H9 (cell line): ENCODE results near the gene SLC28A3. TPM values are rescaled to one million over a fixed set of nuclear protein-coding genes. Genes with fewer than 3 reads are reported as not detected.

Experiments
- DNase-seq: peaks from one replicate; pipeline ENCODE4 v3.0.0-alpha.2; 2017
- H2AFZ ChIP-seq: one replicate; pipeline ENCODE4 v1.6.1; 2013; ENCODE audit warnings: mild to moderate bottlenecking, low read length, control low read depth, moderate library complexity
- H2AK5ac ChIP-seq: 2 replicates; pipeline ENCODE4 v1.6.1; 2013; ENCODE audit warnings: low read length, control low read depth, mixed read lengths; ENCODE audit not compliant: insufficient read length
- H2BK120ac ChIP-seq: one replicate; pipeline ENCODE4 v1.6.1; 2013; ENCODE audit warnings: low read depth, mild to moderate bottlenecking, low read length, control low read depth, inconsistent platforms; ENCODE audit not compliant: poor library complexity, severe bottlenecking
- H2BK12ac ChIP-seq: 2 replicates; pipeline ENCODE4 v1.6.1; 2013; ENCODE audit warnings: low read length, control low read depth, mixed read lengths, low read depth; ENCODE audit not compliant: insufficient read length
- H2BK15ac ChIP-seq: 2 replicates; pipeline ENCODE4 v1.6.1; 2013; ENCODE audit warnings: low read depth, low read length, control low read depth
- H2BK20ac ChIP-seq: one replicate; pipeline ENCODE4 v1.6.1; 2013; ENCODE audit warnings: low read depth, mild to moderate bottlenecking, low read length, control low read depth, inconsistent platforms; ENCODE audit not compliant: poor library complexity, severe bottlenecking
- H2BK5ac ChIP-seq: 2 replicates; pipeline ENCODE4 v1.6.1; 2013; ENCODE audit warnings: low read length, control low read depth, mixed read lengths; ENCODE audit not compliant: insufficient read length
- H3K14ac ChIP-seq: 2 replicates; pipeline ENCODE4 v1.6.1; 2013; ENCODE audit warnings: low read length, control low read depth; ENCODE audit not compliant: insufficient read depth
- H3K18ac ChIP-seq: 2 replicates; pipeline ENCODE4 v1.6.1; 2013; ENCODE audit warnings: low read depth, mild to moderate bottlenecking, mixed read lengths, low read length, control low read depth; ENCODE audit not compliant: insufficient read length
- H3K23ac ChIP-seq: 2 replicates; pipeline ENCODE4 v1.6.1; 2013; ENCODE audit warnings: low read length, control low read depth, mixed read lengths, low read depth; ENCODE audit not compliant: insufficient read length
- H3K23me2 ChIP-seq: 2 replicates; pipeline ENCODE4 v1.6.1; 2013; ENCODE audit warnings: low read depth, mild to moderate bottlenecking, mixed read lengths, low read length, control low read depth; ENCODE audit not compliant: insufficient read length, poor library complexity, severe bottlenecking
- H3K27ac ChIP-seq: 2 replicates; pipeline ENCODE4 v1.5.1; 2013; ENCODE audit warnings: low read length, control low read depth, mixed read lengths, low read depth; ENCODE audit not compliant: insufficient read length
- H3K27me3 ChIP-seq: 2 replicates; pipeline ENCODE4 v1.6.1; 2013; ENCODE audit warnings: low read length, control low read depth, inconsistent platforms; ENCODE audit not compliant: insufficient read depth
- H3K4ac ChIP-seq: 2 replicates; pipeline ENCODE4 v1.6.1; 2013; ENCODE audit warnings: low read depth, mild to moderate bottlenecking, control low read depth, inconsistent platforms, low read length, moderate library complexity
- H3K4me1 ChIP-seq: 2 replicates; pipeline ENCODE4 v1.6.1; 2013; ENCODE audit warnings: low read length, control low read depth, inconsistent platforms; ENCODE audit not compliant: insufficient read depth
- H3K4me2 ChIP-seq: 2 replicates; pipeline ENCODE4 v1.6.1; 2013; ENCODE audit warnings: low read length, control low read depth, mixed read lengths; ENCODE audit not compliant: insufficient read length, insufficient read depth
- H3K56ac ChIP-seq: 2 replicates; pipeline ENCODE4 v1.6.1; 2013; ENCODE audit warnings: low read depth, mild to moderate bottlenecking, mixed read lengths, low read length, control low read depth; ENCODE audit not compliant: insufficient read length
- H3K79me1 ChIP-seq: 2 replicates; pipeline ENCODE4 v1.6.1; 2013; ENCODE audit warnings: low read depth, mild to moderate bottlenecking, moderate library complexity, low read length, control low read depth, inconsistent platforms; ENCODE audit not compliant: insufficient read depth, poor library complexity, severe bottlenecking
- H3K79me2 ChIP-seq: 2 replicates; pipeline ENCODE4 v1.6.1; 2013; ENCODE audit warnings: low read length, control low read depth, inconsistent platforms; ENCODE audit not compliant: insufficient read depth
- H3K9ac ChIP-seq: 2 replicates; pipeline ENCODE4 v1.6.1; 2013; ENCODE audit warnings: low read length, control low read depth, mixed read lengths; ENCODE audit not compliant: insufficient read length; ENCODE audit errors: extremely low read depth
- H3K9me3 ChIP-seq: one replicate; pipeline ENCODE4 v1.6.1; 2013; ENCODE audit warnings: low read depth, low read length, inconsistent platforms; ENCODE audit not compliant: control insufficient read depth
- H3T11ph ChIP-seq: one replicate; pipeline ENCODE4 v1.6.1; 2013; ENCODE audit warnings: mild to moderate bottlenecking, low read length, control low read depth, inconsistent platforms
- H4K20me1 ChIP-seq: one replicate; pipeline ENCODE4 v1.6.1; 2013; ENCODE audit not compliant: control insufficient read depth, insufficient read length, insufficient read depth
- H4K5ac ChIP-seq: 2 replicates; pipeline ENCODE4 v1.6.1; 2013; ENCODE audit warnings: low read depth, mild to moderate bottlenecking, mixed read lengths, low read length, control low read depth; ENCODE audit not compliant: insufficient read length
- H4K8ac ChIP-seq: replicated peaks from 2 replicates; pipeline ENCODE4 v1.6.1; 2013; ENCODE audit warnings: low read length, control low read depth, mixed read lengths, low read depth; ENCODE audit not compliant: insufficient read length
- H4K91ac ChIP-seq: 2 replicates; pipeline ENCODE4 v1.6.1; 2013; ENCODE audit warnings: low read depth, mild to moderate bottlenecking, moderate library complexity, mixed read lengths, low read length, control low read depth; ENCODE audit not compliant: insufficient read length
- H3K27ac Mint-ChIP-seq, 3 experiments: 2 replicates in 2 of 3; 3 replicates in 1 of 3; pipeline ENCODE4 v1.8.0; 2020 to 2021; ENCODE audit warnings: mixed read lengths in 3 of 3, mild to moderate bottlenecking in 1 of 3, moderate library complexity in 1 of 3
- H3K27me3 Mint-ChIP-seq: 2 replicates; pipeline ENCODE4 v1.8.0; 2021; ENCODE audit warnings: low read depth, mild to moderate bottlenecking, moderate library complexity, mixed read lengths
- H3K36me3 Mint-ChIP-seq, 3 experiments: 2 replicates in 2 of 3; 3 replicates in 1 of 3; pipeline ENCODE4 v1.8.0; 2020 to 2021; ENCODE audit warnings: low read depth in 3 of 3, mixed read lengths in 3 of 3; ENCODE audit not compliant: insufficient read depth in 1 of 3
- H3K4me1 Mint-ChIP-seq, 2 experiments: 2 replicates each; pipeline ENCODE4 v1.8.0; 2020; ENCODE audit warnings: mixed read lengths in 2 of 2
- H3K4me3 Mint-ChIP-seq, 2 experiments: 2 replicates in 1 of 2; 3 replicates in 1 of 2; pipeline ENCODE4 v1.8.0; 2020 to 2021; ENCODE audit warnings: mild to moderate bottlenecking in 2 of 2, mixed read lengths in 2 of 2, moderate library complexity in 1 of 2
- H3K9me3 Mint-ChIP-seq, 2 experiments: 2 replicates in 1 of 2; 3 replicates in 1 of 2; pipeline ENCODE4 v1.8.0; 2020; ENCODE audit warnings: mild to moderate bottlenecking in 2 of 2, mixed read lengths in 2 of 2, moderate library complexity in 1 of 2
- WGBS: extraction: QIAGEN DNeasy Blood & Tissue Kit; methylation state at CpG from one replicate; pipeline ENCODE4 v1.1.7; 2013; ENCODE audit warnings: missing lambda C conversion rate, low lambda C conversion rate, mixed read lengths; ENCODE audit not compliant: insufficient read length; ENCODE audit errors: extremely low coverage; 5-methylcytosine and 5-hydroxymethylcytosine counted together
- total RNA-seq: library from RNA; stranded (reverse); gene quantifications from 2 replicates; pipeline ENCODE4 v1.2.1, GENCODE V29; 2021
- TF ChIP-seq, protein P1 (sequence below): fragments of 200-600 bp; sonication (generic); conservative IDR thresholded peaks from 3 replicates; pipeline ENCODE4 v1.8.0; 2021; ENCODE audit warnings: antibody characterized with exemption, mild to moderate bottlenecking

Gene SLC28A3
- total RNA-seq, 1 experiment from 2014 or later = not detected

DNA sequence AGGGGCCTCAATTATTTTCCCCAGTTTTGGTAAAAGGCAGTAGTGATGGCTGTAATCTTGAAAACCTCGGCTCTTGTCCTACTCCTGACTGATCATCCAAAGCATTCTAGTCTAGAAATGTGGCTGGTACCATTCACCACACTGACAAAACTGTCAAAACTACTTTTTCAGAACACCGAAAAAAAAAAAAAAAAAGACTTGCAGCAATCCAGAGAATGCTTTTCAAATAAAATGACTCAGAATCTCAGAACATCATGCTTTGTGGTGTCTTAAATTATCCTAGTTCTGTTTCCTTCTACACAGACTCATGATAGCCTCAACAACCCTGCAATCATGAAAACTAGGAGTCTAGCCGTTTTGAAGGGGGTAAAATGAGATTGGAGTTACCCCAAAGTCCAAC, 13.4 kb downstream of the SLC28A3 start:
- no peak overlapping the region for H4K8ac ChIP-seq
- H3K18ac ChIP-seq = no peak overlapping the region
- H3K27ac ChIP-seq = no peak overlapping the region
- no peak overlapping the region for H2AFZ ChIP-seq
- H3T11ph ChIP-seq = no peak overlapping the region
- Mint-ChIP-seq H3K36me3 (peaks cover 3 to 6% (median 3%) of the 10 kb centered on the region in 3 experiments; a peak in 5 of 7 replicates), H3K9me3 (peaks cover 10 to 11% of the 10 kb centered on the region in 2 experiments), H3K4me1 (peaks cover 8 to 9% of the 10 kb centered on the region in 2 experiments), H3K27ac (no peak overlapping the region), H3K27me3 (no peaks in the 10 kb centered on the region), H3K4me3 (no peak overlapping the region)
- no peak overlapping the region for H2BK20ac ChIP-seq
- no peak overlapping the region for H3K14ac ChIP-seq
- H3K79me2 ChIP-seq = no peaks in the 10 kb centered on the region
- no peaks in the 10 kb centered on the region for H3K79me1 ChIP-seq
- H2BK5ac ChIP-seq = no peak overlapping the region
- no peak overlapping the region for H2BK15ac ChIP-seq
- no peaks in the 10 kb centered on the region for H4K20me1 ChIP-seq
- no peak overlapping the region for H2BK12ac ChIP-seq
- no peak overlapping the region for H3K56ac ChIP-seq
- no peak for DNase-seq
- H4K91ac ChIP-seq = no peak overlapping the region
- no peak overlapping the region for H3K23ac ChIP-seq
- H3K9me3 ChIP-seq = no peaks in the 10 kb centered on the region
- H3K4me1 ChIP-seq = peaks cover 4% of the 10 kb centered on the region; the same call in 1 of the 2 replicates
- no peak overlapping the region for H2BK120ac ChIP-seq
- no peak overlapping the region for H3K4ac ChIP-seq
- TF ChIP-seq, protein P1, sequence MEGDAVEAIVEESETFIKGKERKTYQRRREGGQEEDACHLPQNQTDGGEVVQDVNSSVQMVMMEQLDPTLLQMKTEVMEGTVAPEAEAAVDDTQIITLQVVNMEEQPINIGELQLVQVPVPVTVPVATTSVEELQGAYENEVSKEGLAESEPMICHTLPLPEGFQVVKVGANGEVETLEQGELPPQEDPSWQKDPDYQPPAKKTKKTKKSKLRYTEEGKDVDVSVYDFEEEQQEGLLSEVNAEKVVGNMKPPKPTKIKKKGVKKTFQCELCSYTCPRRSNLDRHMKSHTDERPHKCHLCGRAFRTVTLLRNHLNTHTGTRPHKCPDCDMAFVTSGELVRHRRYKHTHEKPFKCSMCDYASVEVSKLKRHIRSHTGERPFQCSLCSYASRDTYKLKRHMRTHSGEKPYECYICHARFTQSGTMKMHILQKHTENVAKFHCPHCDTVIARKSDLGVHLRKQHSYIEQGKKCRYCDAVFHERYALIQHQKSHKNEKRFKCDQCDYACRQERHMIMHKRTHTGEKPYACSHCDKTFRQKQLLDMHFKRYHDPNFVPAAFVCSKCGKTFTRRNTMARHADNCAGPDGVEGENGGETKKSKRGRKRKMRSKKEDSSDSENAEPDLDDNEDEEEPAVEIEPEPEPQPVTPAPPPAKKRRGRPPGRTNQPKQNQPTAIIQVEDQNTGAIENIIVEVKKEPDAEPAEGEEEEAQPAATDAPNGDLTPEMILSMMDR = no peak
- H4K5ac ChIP-seq = no peak overlapping the region
- no peaks in the 10 kb centered on the region for H3K27me3 ChIP-seq
- H2AK5ac ChIP-seq = no peak overlapping the region
- no peaks in the 10 kb centered on the region for H3K23me2 ChIP-seq
- no peak overlapping the region for H3K4me2 ChIP-seq
- H3K9ac ChIP-seq = no peak overlapping the region
- WGBS = no CpG with 5 or more reads among the region's 3 CpGs
